ENCODE data around the gene NRP2. TPM values are rescaled to one million over a fixed set of nuclear protein-coding genes. Genes with fewer than 3 reads are reported as not detected.

Gene NRP2
- total and polyA plus RNA-seq, 2 experiments from 2014 or later: 61.0 to 79.2 TPM

DNA sequence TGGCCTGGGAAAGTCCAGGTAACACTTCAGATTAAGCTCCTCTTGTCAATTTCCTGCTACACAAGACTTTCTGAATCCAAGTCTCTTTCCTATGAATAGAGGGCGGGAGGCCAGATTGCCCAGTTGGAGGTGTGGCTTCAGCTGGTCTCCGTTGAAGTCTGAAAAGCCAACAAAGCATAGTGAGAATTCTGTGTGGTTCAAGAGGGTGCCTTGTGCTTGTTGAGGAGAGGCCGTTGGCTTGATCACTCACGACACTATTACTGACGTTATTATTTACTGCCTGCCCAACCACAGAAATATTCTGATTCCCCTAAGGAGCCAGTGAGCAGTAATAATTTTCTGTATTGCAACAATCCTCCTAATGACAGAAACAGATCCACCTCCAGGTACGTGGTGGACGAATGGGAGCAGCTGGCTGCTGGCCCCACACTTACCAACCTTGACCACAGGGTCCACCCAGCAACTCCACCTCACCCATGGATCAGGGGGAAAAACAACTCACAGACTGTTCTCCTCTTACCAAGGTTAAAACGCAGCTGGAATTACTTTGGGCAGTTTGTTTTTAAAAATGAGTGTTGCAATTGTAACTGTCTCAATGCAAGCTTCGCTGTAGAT, 21.9 kb downstream of the NRP2 start:
- no peak overlapping the region for H3K27ac ChIP-seq

DNA sequence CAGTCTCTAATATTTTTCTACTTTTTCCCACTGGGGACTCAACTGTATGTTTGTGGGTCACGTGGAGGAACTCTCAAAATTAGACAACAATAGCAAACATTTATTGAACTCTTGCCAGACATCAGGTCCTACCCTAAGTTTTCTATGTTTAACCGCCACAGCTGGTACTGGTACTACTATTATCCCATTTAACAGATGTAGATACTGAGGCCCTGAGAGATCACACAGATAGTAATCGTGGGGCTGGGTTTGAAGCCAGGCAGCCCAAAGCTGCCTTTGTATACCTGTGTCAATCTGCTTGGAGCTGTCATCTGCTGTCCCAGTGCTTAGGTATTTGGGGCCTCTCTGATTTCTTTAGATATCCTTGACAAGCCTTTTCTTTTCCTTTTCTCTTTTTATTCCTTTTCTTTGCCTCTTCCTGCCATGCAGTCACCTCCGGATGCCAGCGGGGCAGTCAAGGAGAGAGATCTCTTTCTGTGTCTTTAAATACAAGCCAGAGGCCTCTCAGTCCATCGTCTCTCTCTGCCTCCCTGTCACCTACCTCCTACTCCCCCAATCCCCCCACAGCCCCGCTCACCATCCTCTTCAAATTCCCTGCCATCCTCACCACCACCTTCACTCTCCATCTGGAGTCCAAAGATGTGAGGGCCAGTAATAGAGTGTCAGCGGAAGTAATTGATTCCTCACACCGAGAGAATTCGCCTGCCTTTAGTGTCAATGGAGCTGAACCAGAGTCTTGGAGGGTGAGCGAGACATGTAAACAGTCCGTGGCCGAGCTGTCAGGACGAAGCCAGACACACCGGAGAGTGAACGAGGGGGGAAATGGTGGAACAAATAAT, 23.4 kb downstream of the NRP2 start:
- Histone ChIP-seq H3K36me3 (replicated peaks; ENCODE audit: insufficient read depth, low read depth) (no peaks in the 10 kb centered on the region), H4K20me1 (ENCODE audit: insufficient read depth, poor library complexity, severe bottlenecking) (no peaks in the 10 kb centered on the region), H3K9me3 (ENCODE audit: low read depth) (no peaks in the 10 kb centered on the region), H3K27me3 (no peaks in the 10 kb centered on the region), H3K27ac (peak overlapping the region; percentile 52), H3K4me2 (no peak overlapping the region), H3K4me1 (ENCODE audit: insufficient read depth) (peaks cover 6% of the 10 kb centered on the region), H2AFZ (no peak overlapping the region), H3K79me2 (peaks cover 37% of the 10 kb centered on the region), H3K9me2 (replicated peaks; ENCODE audit: insufficient read depth) (no peaks in the 10 kb centered on the region), H3K4me3 (no peak overlapping the region)
- TF ChIP-seq, protein P1, sequence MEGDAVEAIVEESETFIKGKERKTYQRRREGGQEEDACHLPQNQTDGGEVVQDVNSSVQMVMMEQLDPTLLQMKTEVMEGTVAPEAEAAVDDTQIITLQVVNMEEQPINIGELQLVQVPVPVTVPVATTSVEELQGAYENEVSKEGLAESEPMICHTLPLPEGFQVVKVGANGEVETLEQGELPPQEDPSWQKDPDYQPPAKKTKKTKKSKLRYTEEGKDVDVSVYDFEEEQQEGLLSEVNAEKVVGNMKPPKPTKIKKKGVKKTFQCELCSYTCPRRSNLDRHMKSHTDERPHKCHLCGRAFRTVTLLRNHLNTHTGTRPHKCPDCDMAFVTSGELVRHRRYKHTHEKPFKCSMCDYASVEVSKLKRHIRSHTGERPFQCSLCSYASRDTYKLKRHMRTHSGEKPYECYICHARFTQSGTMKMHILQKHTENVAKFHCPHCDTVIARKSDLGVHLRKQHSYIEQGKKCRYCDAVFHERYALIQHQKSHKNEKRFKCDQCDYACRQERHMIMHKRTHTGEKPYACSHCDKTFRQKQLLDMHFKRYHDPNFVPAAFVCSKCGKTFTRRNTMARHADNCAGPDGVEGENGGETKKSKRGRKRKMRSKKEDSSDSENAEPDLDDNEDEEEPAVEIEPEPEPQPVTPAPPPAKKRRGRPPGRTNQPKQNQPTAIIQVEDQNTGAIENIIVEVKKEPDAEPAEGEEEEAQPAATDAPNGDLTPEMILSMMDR (IDR thresholded peaks at IDR 0.05; ENCODE audit: poor library complexity): no peak
- TF ChIP-seq EZH2 (IDR thresholded peaks at IDR 0.05; ENCODE audit: borderline replicate concordance): no peak
- no peak for TF ChIP-seq EZH2phosphoT487 (IDR thresholded peaks at IDR 0.05; ENCODE audit: low read depth, severe bottlenecking, unreplicated experiment)
- no peak for DNase-seq (ENCODE audit: low spot score)
- 76% methylated on average over 16 of the region's 16 CpGs for WGBS (ENCODE audit: low lambda C conversion rate, missing lambda C conversion rate)

More for the DNA sequence above, 21.9 kb downstream of the NRP2 start:
- Histone ChIP-seq H2AFZ (no peak overlapping the region), H3K9me3 (ENCODE audit: low read depth) (no peaks in the 10 kb centered on the region), H3K79me2 (peaks cover 36% of the 10 kb centered on the region), H3K4me3 (no peak overlapping the region), H3K9me2 (replicated peaks; ENCODE audit: insufficient read depth) (no peaks in the 10 kb centered on the region), H4K20me1 (ENCODE audit: insufficient read depth, poor library complexity, severe bottlenecking) (no peaks in the 10 kb centered on the region), H3K27me3 (no peaks in the 10 kb centered on the region), H3K36me3 (replicated peaks; ENCODE audit: insufficient read depth, low read depth) (no peaks in the 10 kb centered on the region), H3K4me2 (no peak overlapping the region), H3K4me1 (ENCODE audit: insufficient read depth) (peaks cover 13% of the 10 kb centered on the region)
- TF ChIP-seq, protein P1 (IDR thresholded peaks at IDR 0.05; ENCODE audit: poor library complexity): no peak
- TF ChIP-seq EZH2 (IDR thresholded peaks at IDR 0.05; ENCODE audit: borderline replicate concordance) (no peak), EZH2phosphoT487 (IDR thresholded peaks at IDR 0.05; ENCODE audit: low read depth, severe bottlenecking, unreplicated experiment) (no peak)
- no peak for DNase-seq (ENCODE audit: low spot score)
- WGBS (ENCODE audit: low lambda C conversion rate, missing lambda C conversion rate): 70% methylated on average over 9 of the region's 9 CpGs

DNA sequence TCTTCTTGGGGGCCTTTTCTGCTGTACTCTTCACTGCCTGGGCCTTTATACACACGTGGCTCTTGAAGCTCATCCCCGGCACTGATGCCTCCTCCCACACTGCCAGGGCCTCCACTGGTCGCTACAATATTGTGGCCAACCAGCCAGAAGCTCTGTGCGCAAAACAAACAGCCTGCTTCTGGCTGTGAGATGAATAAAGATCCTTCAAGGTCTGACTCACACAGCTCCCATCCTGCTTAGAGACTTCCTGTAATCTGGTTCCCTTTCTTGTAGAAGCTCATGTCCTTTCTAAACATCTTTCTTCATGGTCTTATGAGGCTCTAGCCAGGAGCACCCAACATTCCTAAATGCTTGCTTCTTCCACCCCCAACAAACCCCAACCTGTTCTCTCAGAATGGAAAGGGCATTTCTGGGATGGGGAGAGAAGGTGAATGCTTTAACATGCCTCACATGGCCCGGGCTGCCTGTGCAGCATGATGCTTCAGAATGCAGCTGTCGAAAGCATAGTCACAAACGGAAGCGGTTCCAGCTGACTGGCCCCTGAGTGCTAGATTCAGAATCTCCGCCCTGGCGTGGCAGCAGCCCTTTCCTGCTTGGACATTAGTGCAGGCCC, 24.6 kb downstream of the NRP2 start:
- Histone ChIP-seq H2AFZ (no peak overlapping the region), H3K27me3 (no peaks in the 10 kb centered on the region), H3K4me3 (no peak overlapping the region), H4K20me1 (ENCODE audit: insufficient read depth, poor library complexity, severe bottlenecking) (no peaks in the 10 kb centered on the region), H3K4me1 (ENCODE audit: insufficient read depth) (peaks cover 5% of the 10 kb centered on the region), H3K9me3 (ENCODE audit: low read depth) (no peaks in the 10 kb centered on the region), H3K79me2 (peaks cover 42% of the 10 kb centered on the region), H3K9me2 (replicated peaks; ENCODE audit: insufficient read depth) (no peaks in the 10 kb centered on the region), H3K36me3 (replicated peaks; ENCODE audit: insufficient read depth, low read depth) (no peaks in the 10 kb centered on the region), H3K27ac (peak overlapping the region; percentile 52), H3K4me2 (no peak overlapping the region)
- TF ChIP-seq EZH2 (IDR thresholded peaks at IDR 0.05; ENCODE audit: borderline replicate concordance) (no peak), EZH2phosphoT487 (IDR thresholded peaks at IDR 0.05; ENCODE audit: low read depth, severe bottlenecking, unreplicated experiment) (no peak)
- TF ChIP-seq, protein P1 (IDR thresholded peaks at IDR 0.05; ENCODE audit: poor library complexity): no peak
- peak; percentile 71 for DNase-seq (ENCODE audit: low spot score)
- 73% methylated on average over 10 of the region's 10 CpGs for WGBS (ENCODE audit: low lambda C conversion rate, missing lambda C conversion rate)
